ENCODE results near the gene TAGAP.

DNA sequence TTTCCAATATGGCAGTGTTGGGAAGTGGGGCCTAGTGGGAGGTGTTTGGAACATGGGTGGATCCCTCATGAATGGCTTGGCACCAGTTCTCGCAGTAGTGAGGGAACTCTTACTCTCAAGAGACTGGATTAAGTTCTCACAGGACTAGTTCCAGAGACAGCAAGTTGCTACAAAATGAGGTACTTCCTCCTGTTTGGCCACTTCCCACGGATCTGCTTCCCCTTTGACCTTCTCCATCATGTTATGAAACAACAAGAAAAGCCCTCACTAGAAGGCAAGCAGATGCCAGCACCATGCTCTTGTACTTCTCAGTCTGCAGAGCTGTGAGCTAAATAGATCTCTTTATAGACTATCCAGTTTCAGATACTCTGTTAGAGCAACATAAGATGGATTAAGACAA lies 47.9 kb downstream of the TAGAP start:
- TF ChIP-seq SMC3 (IDR thresholded peaks at IDR 0.05; ENCODE audit: borderline replicate concordance, low read length) (no peak), EGR1 (IDR thresholded peaks at IDR 0.05; ENCODE audit: borderline replicate concordance in 1 of 2, low read depth in 2 of 2, low read length in 2 of 2) (no peak), MEF2A (IDR thresholded peaks at IDR 0.05; ENCODE audit: insufficient read depth, low read depth, low read length) (no peak)
